ENCODE measurements around the gene KLB.
A peak's percentile ranks its signal among the peaks of the same experiment; 100 is the strongest.

KLB gene

DNA sequence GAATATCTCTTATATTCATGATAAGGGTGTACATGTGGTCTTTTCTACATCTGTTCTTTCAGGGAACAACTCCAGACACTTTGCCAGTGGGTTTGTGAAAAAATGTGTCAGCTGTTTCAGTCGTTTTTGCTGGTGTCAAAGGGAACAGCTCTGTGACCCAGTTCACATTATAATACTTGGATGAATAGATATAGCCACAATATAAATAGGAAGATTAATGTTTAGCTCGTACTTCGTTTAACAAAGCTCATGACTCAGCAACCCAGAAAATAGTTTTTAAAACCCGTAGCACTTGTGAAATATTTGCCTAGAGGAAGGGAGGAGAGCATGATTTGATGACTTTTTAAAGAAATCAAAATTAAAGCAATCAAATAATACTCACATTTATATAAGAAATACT, 60.0 kb downstream of the KLB start:
- no peak for DNase-seq

DNA sequence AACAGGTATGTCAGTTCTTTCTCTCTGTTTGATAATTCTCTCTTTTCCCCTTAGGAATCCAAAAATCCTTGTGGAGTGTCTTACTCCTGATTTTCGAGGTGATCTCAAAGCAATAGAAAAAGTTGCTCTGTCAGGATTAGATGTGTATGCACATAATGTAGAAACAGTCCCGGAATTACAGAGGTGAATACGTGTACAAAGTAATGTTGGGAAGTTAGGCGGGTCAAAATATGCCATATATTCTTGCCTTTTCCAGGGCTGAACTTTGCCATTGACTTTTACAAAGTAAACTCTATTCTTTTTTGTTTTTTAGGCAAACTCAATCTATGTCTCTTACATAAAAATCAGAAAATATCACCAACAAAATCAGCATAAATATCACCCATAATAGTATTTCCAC, 60.7 kb downstream of the KLB start:
- DNase-seq, result no peak

DNA sequence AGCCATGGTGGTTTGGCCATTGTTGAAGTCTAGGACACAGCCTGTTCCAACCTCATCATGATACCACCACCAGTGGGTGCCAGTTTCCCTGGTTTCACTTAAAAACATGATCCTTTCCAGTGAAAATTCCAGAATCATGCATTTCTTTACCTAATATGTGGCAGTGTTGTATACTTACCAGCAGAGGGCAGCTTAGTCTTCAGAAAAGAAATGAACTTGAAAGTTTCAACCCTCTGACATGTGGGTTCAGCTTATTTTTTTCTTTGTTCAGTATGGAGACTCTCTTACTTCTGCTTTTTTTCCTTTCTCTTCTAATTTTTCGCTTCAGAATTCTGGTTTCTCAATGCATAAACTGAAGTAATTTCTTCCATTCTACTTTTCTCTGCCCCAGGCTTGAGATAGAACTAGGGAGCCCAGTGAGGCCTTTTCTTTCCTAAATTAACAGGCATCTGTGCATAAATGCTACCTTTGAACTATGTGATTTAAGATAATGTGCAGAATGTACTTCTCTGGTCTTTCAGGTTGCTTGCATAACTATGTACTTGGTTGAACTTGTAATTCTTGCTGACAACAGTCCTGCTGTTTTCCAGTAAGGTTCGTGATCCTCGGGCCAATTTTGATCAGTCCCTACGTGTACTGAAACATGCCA, 62.8 kb downstream of the KLB start:
- peak; percentile 74 for DNase-seq

DNA sequence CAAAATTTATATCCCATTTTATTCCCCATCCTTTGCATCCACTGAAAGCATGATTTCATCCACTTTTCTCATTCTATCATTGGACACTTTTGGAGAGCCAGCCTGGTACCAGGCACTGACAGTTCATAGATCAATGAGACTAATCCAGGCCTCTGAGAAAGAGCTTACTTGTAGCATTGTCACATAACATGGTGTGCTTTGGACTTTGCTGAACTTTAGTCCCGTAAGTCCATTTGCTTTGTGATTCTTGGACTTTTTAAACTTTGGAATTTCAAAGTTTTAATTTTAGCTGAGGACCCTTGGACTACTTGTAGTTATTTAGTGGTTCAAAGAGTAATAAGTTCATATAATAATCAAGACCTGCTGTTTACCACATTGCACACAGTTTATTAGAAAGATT, 63.7 kb downstream of the KLB start:
- DNase-seq, result no peak

- DNase-seq, result no peak
These were observed 65.7 kb downstream of the KLB start for GRCh38 chr4:39472396-39472795.

GRCh38 chr4:39476187-39476895, 69.6 kb downstream of the KLB start:
- no peak for DNase-seq

- no peak for DNase-seq
These were observed 73.5 kb downstream of the KLB start for GRCh38 chr4:39480251-39480650.

GRCh38 chr4:39480902-39481695, 74.4 kb downstream of the KLB start:
- no peak for DNase-seq

DNA sequence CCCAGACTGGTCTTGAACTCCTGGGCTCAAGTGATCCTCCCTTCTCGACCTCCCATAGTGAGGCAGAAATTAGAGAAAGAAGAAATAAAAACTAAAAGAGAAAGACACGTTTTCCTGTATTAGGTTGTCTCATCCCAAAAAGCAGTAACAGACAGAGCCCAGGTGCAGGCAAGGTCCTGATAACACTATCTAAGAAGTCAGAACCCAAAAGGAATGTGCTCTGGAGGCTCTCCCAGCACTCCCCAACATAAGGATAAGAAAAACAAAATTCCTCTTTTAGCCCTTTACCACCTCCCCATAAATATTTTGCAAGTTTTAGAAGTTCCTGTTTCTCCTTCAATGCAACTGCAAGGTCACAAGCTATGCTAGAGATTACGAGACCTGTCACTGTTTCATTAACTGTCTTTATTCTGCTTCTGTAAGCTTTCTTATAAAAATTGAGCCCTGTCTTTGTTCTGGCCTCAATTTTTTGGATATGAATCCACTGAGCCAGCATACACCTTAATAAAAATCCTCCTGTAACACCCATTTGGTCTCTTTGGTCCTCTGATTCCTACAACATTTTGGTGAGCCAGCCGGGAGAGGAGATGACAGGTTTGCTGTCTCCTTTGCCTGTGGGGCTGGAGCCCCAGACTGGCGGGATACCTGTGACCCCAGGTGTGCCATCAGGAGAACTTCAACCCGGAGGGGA, 78.0 kb downstream of the KLB start:
- no peak for DNase-seq

GRCh38 chr4:39486221-39486804, 79.6 kb downstream of the KLB start:
- no peak for DNase-seq

DNA sequence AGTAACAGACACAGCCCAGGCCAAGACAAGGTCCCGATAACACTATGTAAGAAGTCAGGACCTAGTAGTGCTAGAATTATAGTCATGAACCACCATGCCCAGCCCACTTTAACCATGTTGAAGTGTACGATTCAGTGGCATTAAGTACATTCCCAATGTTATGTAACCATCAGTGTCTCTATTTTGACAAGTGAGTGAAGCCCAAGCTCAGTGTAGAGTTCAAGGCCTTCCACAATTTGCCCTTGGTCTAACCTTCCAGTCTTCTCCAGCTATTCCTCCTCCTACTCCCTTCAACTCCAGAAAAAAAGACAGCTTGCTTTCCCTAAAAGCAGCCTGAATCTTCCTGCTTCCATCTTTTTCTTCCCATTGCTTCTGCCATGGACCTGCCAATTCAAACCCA, 83.6 kb downstream of the KLB start:
- DNase-seq, result no peak

DNA sequence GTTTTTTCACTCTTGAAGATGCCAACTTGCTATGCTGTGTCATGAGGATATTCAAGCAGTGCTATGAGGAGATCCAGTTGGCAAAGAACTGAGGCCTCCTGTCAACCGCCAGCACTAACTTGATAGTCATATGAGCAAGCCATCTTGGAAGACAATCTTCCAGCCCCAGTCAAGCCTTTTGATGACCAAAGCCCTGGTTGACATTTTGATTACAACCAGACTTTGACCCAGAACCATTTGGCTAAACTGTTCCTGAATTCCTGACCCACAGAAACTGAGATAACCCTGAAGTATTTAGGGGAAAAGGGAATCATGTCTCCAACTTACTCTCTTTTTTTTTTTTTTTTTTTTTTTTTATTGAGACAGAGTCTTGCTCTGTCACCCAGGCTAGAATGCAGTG, 87.6 kb downstream of the KLB start:
- DNase-seq, result no peak

GRCh38 chr4:39495446-39496213, 88.9 kb downstream of the KLB start:
- DNase-seq, result no peak

DNA sequence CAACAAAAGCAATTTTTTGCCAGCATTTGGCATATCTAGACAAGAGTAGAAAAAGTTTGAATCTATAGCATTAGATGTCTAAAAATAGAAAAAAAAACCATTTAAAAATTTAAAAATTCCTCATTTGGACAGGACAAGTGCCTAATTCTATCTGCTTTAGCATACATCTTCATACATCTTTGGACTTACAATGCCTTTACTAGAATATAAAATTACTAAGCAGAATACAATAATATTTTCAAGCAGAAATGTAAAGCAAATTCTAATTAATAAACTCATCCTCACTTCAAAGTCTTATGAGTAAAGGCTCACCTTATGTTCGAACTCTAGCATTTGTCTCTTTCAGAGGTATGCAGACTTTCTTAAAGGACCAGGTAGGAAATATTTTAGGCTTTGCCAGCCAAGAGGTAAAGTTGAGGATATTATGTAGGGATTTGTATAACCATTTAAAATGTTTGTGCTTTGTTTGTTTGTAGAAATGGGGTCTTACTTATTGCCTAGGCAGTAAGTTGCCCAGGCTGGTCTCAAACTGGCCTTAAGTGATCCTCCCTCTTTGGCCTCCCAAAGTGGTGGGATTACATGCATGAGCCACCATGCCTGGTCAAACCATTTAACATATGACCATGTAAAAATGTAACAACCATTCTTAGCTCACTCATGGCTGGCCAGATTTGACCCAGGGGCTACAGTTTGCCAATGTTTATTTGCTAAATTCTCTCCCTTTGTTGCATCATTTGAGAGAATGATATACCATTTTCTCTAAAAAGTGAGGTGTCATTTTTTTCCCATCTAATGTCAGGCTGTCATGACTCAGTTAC, 91.4 kb downstream of the KLB start:
- DNase-seq, result no peak

GRCh38 chr4:39498727-39499020, 91.9 kb downstream of the KLB start:
- no peak for DNase-seq

Data from NCI-H146 (cell line).